Uterus (tissue), 4 donors: ENCODE data around the gene BMPR2. TPM values are rescaled to one million over a fixed set of nuclear protein-coding genes. Genes with fewer than 3 reads are reported as not detected.

Experiments
- DNase-seq, 2 donors: peaks; one replicate each; pipeline ENCODE4 v3.0.0-alpha.2; 2019 to 2020
- H3K27ac ChIP-seq, 2 donors: fragments of 200-600 bp; sonication (generic); 1 replicate in 1 of 2; 2 replicates in 1 of 2; pipeline ENCODE4 v1.5.1; 2016 to 2018
- H3K27me3 ChIP-seq, 2 donors: fragments of 200-600 bp; sonication (generic); one replicate each; pipeline ENCODE4 v1.5.1; 2018 to 2019; ENCODE audit warnings: control low read depth in 1 of 2
- H3K36me3 ChIP-seq, 2 donors: fragments of 200-600 bp; sonication (generic); one replicate each; pipeline ENCODE4 v1.5.1; 2019; ENCODE audit warnings: control low read depth in 1 of 2
- H3K4me1 ChIP-seq, 2 donors: fragments of 200-600 bp; sonication (generic); one replicate each; pipeline ENCODE4 v1.5.1; 2018 to 2019; ENCODE audit warnings: control low read depth in 1 of 2
- H3K4me3 ChIP-seq, 2 donors: fragments of 200-600 bp; sonication (generic); 1 replicate in 1 of 2; 2 replicates in 1 of 2; pipeline ENCODE4 v1.5.1; 2018 to 2019; ENCODE audit warnings: mild to moderate bottlenecking in 1 of 2
- H3K9me3 ChIP-seq, 2 donors: fragments of 200-600 bp; sonication (generic); one replicate each; pipeline ENCODE4 v1.5.1; 2019; ENCODE audit warnings: control low read depth in 1 of 2
- CTCF ChIP-seq, 4 experiments: fragments of 200-600 bp in 2 of 4; fragments of 450-650 bp in 2 of 4; sonication (generic) in 2 of 4; IDR thresholded peaks; one replicate each; pipeline ENCODE4 v1.5.1; 2016 to 2019; ENCODE audit warnings: antibody characterized with exemption in 4 of 4, mild to moderate bottlenecking in 2 of 4, moderate library complexity in 1 of 4
- POLR2A ChIP-seq, 2 donors: fragments of 450-650 bp; IDR thresholded peaks; one replicate each; pipeline ENCODE4 v1.6.1; 2016; ENCODE audit warnings: antibody characterized with exemption in 2 of 2, mild to moderate bottlenecking in 1 of 2, moderate library complexity in 1 of 2
- intact Hi-C: fragments of 100-400 bp; cut with DNase I; formaldehyde crosslinking; loops from one replicate; pipeline ENCODE4 v1.15.1; 2023; ENCODE audit warnings: low total_unique reads
- total RNA-seq, 4 donors: library from RNA; depleted of rRNA in 3 of 4; stranded (reverse); fragments of >200 nt in 3 of 4; gene quantifications; one replicate each; pipeline versions ENCODE4 v1.1.0 to v1.2.4, GENCODE V29; 2014 to 2023
- donor health status: DM: yes; HTN: yes; CAD: no.

The BMPR2 gene
- total RNA-seq, 4 donors from 2014 or later, result 38.7 to 101 (median 62.3) TPM

GRCh38 chr2:202387608-202388342 is 11.6 kb downstream of the BMPR2 start:
- Histone ChIP-seq H3K36me3 (no peaks in the 10 kb centered on the region), H3K27me3 (no peaks in the 10 kb centered on the region), H3K4me1 (no peaks in the 10 kb centered on the region), H3K27ac (no peak overlapping the region), H3K9me3 (no peaks in the 10 kb centered on the region), H3K4me3 (no peak overlapping the region)
- intact Hi-C loops, result no loop called here
- TF ChIP-seq POLR2A (IDR thresholded peaks at IDR 0.05), result no peak
- no peak for TF ChIP-seq CTCF (IDR thresholded peaks at IDR 0.05)
- DNase-seq, result no peak

- no peak for DNase-seq
- H3K27ac ChIP-seq, result no peak overlapping the region
- TF ChIP-seq CTCF (IDR thresholded peaks at IDR 0.05) (no peak), POLR2A (IDR thresholded peaks at IDR 0.05) (no peak)
- H3K36me3 ChIP-seq, result no peaks in the 10 kb centered on the region
- no peaks in the 10 kb centered on the region for H3K27me3 ChIP-seq
- no peaks in the 10 kb centered on the region for H3K4me1 ChIP-seq
- H3K9me3 ChIP-seq, result no peaks in the 10 kb centered on the region
- H3K4me3 ChIP-seq, result no peak overlapping the region
- intact Hi-C loops, result no loop called here
These were observed 24.8 kb downstream of the BMPR2 start for GRCh38 chr2:202400941-202401340.

- intact Hi-C loops, result no loop called here
- DNase-seq, result no peak
- H3K36me3 ChIP-seq, result no peaks in the 10 kb centered on the region
- no peaks in the 10 kb centered on the region for H3K27me3 ChIP-seq
- no peaks in the 10 kb centered on the region for H3K4me1 ChIP-seq
- H3K4me3 ChIP-seq, result no peak overlapping the region
- no peak overlapping the region for H3K27ac ChIP-seq
- TF ChIP-seq POLR2A (IDR thresholded peaks at IDR 0.05) (no peak), CTCF (IDR thresholded peaks at IDR 0.05) (no peak)
- no peaks in the 10 kb centered on the region for H3K9me3 ChIP-seq
These were observed 29.7 kb downstream of the BMPR2 start for GRCh38 chr2:202405798-202406197.

- Histone ChIP-seq H3K9me3 (no peaks in the 10 kb centered on the region), H3K27ac (no peak overlapping the region), H3K4me1 (no peaks in the 10 kb centered on the region), H3K36me3 (no peaks in the 10 kb centered on the region), H3K4me3 (no peak overlapping the region), H3K27me3 (no peaks in the 10 kb centered on the region)
- DNase-seq, result no peak
- intact Hi-C loops, result no loop called here
- no peak for TF ChIP-seq POLR2A (IDR thresholded peaks at IDR 0.05)
- TF ChIP-seq CTCF (IDR thresholded peaks at IDR 0.05), result no peak
These were observed 30.4 kb downstream of the BMPR2 start for GRCh38 chr2:202406445-202406978.

GRCh38 chr2:202408546-202409140 is 32.5 kb downstream of the BMPR2 start:
- H3K27ac ChIP-seq, result no peak overlapping the region
- H3K4me1 ChIP-seq, result no peaks in the 10 kb centered on the region
- intact Hi-C loops, result no loop called here
- H3K27me3 ChIP-seq, result no peaks in the 10 kb centered on the region
- H3K4me3 ChIP-seq, result no peak overlapping the region
- no peaks in the 10 kb centered on the region for H3K36me3 ChIP-seq
- no peak for TF ChIP-seq CTCF (IDR thresholded peaks at IDR 0.05)
- TF ChIP-seq POLR2A (IDR thresholded peaks at IDR 0.05), result no peak
- H3K9me3 ChIP-seq, result no peaks in the 10 kb centered on the region
- no peak for DNase-seq
